Stimulated activated CD8-positive, alpha-beta memory T cell treated with anti-CD3 and anti-CD28 coated beads, Interleukin-7, amount 100 ng/mL, for 4 hours (primary cell): ENCODE measurements around the gene CBFB.
"Not testable (repeated sequence)": the region's sequence is repeated elsewhere in the genome, so short reads cannot be mapped to it uniquely, and the experiment has no call there.

Source experiments
- DNase-seq, 2 donors: peaks; one replicate each; pipeline ENCODE4 v3.0.0-alpha.2; 2020; ENCODE audit warnings: low read depth in 2 of 2

Gene CBFB

GRCh38 chr16:67028696-67029253 is at the start of gene CBFB:
TSS of gene CBFB (plus strand) at chr16:67029149. CDS start at chr16:67029408, 259 bp downstream.
- peak; percentile 85 to 94 for DNase-seq

GRCh38 chr16:66983033-66983432 is 45.9 kb upstream of the CBFB start:
- no peak for DNase-seq

- peak; percentile 55 to 68 for DNase-seq
Observed at GRCh38 chr16:66984892-66985311, 44.0 kb upstream of the CBFB start.

- no peak for DNase-seq
Observed at GRCh38 chr16:66986559-66986958, 42.4 kb upstream of the CBFB start.

GRCh38 chr16:66988197-66988788 is 40.7 kb upstream of the CBFB start, which contains the start of gene CES4A:
TSS of gene CES4A (plus strand) at chr16:66988589. CDS start at chr16:66988773, 184 bp downstream.
- DNase-seq: no peak

- DNase-seq: no peak
Observed at GRCh38 chr16:66991545-66992077, 37.3 kb upstream of the CBFB start.

GRCh38 chr16:66993558-66993957 is 35.4 kb upstream of the CBFB start:
- not testable (repeated sequence) for DNase-seq

- no peak for DNase-seq
Observed at GRCh38 chr16:66996324-66996982, 32.5 kb upstream of the CBFB start.

GRCh38 chr16:66996983-66997358 is 32.0 kb upstream of the CBFB start:
- DNase-seq: no peak

- DNase-seq: peak in 1 of 2 donors; percentile 36
Observed at GRCh38 chr16:67000384-67001351, 28.3 kb upstream of the CBFB start.

GRCh38 chr16:67001726-67002125 is 27.2 kb upstream of the CBFB start:
- DNase-seq: no peak

- no peak for DNase-seq
Observed at GRCh38 chr16:67006930-67007658, 21.9 kb upstream of the CBFB start.

- DNase-seq: no peak
Observed at GRCh38 chr16:67009158-67009557, 19.8 kb upstream of the CBFB start.

- DNase-seq: no peak
Observed at GRCh38 chr16:67011274-67011673, 17.7 kb upstream of the CBFB start.

- DNase-seq: no peak
Observed at GRCh38 chr16:67013233-67013822, 15.6 kb upstream of the CBFB start.

- DNase-seq: peak; percentile 39 to 70
Observed at GRCh38 chr16:67013823-67014633, 14.9 kb upstream of the CBFB start.

GRCh38 chr16:67014634-67015312 is 14.2 kb upstream of the CBFB start:
- no peak for DNase-seq

GRCh38 chr16:67015313-67015731 is 13.6 kb upstream of the CBFB start:
- DNase-seq: no peak

- no peak for DNase-seq
Observed at GRCh38 chr16:67016143-67016542, 12.8 kb upstream of the CBFB start.
